ENCODE data around the gene CACFD1. TPM values are rescaled to one million over a fixed set of nuclear protein-coding genes. Genes with fewer than 3 reads are reported as not detected.

CACFD1 gene
- total and polyA plus RNA-seq, 2 of the 4 experiments (the other 2 are of a cell fraction): 2.0 to 6.6 TPM

GRCh38 chr9:133423216-133423615, 36.6 kb upstream of the CACFD1 start:
- ChIA-PET CTCF (no interaction called here), POLR2A (ENCODE audit: unreplicated experiment) (no interaction called here)
- H4K91ac ChIP-seq (ENCODE audit: insufficient read depth, low read depth, low read length): no peak overlapping the region
- ATAC-seq (ENCODE audit: low read depth): peak; percentile 85
- no peak overlapping the region for H3K18ac ChIP-seq (ENCODE audit: low read depth, low read length)
- peak overlapping the region; percentile 1; the same call in 1 of the 2 replicates for H3K56ac ChIP-seq (ENCODE audit: extremely low read depth, insufficient read depth, low read length)
- DNase-seq: peak; percentile 69
- peaks cover 8% of the 10 kb centered on the region; the same call in 1 of the 2 replicates for H3K4me1 ChIP-seq (ENCODE audit: control insufficient read depth, insufficient read depth, low read length)
- H3K23ac ChIP-seq (ENCODE audit: low read depth, low read length): no peak overlapping the region
- H3K4ac ChIP-seq (ENCODE audit: low read depth, low read length): no peak overlapping the region
- no peak overlapping the region for H2BK5ac ChIP-seq (ENCODE audit: low read depth, low read length, poor library complexity, severe bottlenecking)
- BruUV-seq (replicated peaks): no TSS peak
- peaks cover 14% of the 10 kb centered on the region for H3K9me1 ChIP-seq (ENCODE audit: insufficient read depth, low read length)
- H2BK20ac ChIP-seq (ENCODE audit: low read depth, low read length): no peak overlapping the region
- TF ChIP-seq FOS (IDR thresholded peaks at IDR 0.05; ENCODE audit: low read depth, low read length) (no peak), NFE2L2 (IDR thresholded peaks at IDR 0.05; ENCODE audit: low read depth, low read length) (no peak), MAFK (IDR thresholded peaks at IDR 0.05; ENCODE audit: low read depth, low read length) (peak; percentile 24; the same call in 1 of the 2 replicates)
- H2AFZ ChIP-seq (replicated peaks; ENCODE audit: low read length, poor library complexity): no peak overlapping the region
- dilution Hi-C loops (cut with HindIII; ENCODE audit: low sequenced_read_pairs, unreplicated experiment): no loop called here
- no peak overlapping the region for H2BK15ac ChIP-seq (ENCODE audit: low read depth, low read length)
- H2AK9ac ChIP-seq (replicated peaks; ENCODE audit: low read depth, low read length, poor library complexity): peak overlapping the region; percentile 50
- no CpG with 5 or more reads among the region's 3 CpGs for WGBS, 2 experiments (ENCODE audit: extremely low coverage in 2 of 2, insufficient read length in 1 of 2)
- H3K14ac ChIP-seq (replicated peaks; ENCODE audit: low read depth, low read length): no peak overlapping the region
- no peaks in the 10 kb centered on the region for H3K9me3 ChIP-seq (ENCODE audit: control insufficient read depth, insufficient read depth, low read length)
- intact Hi-C loops (cut with micrococcal nuclease): loop anchor here (5.0 kb wide), 1 partner anchor 34 kb away; the partner anchor contains the start of gene CACFD1
- no peak overlapping the region for H4K8ac ChIP-seq (ENCODE audit: low read depth in 2 of 2, low read length in 2 of 2)
- H2BK120ac ChIP-seq (ENCODE audit: low read depth, low read length): no peak overlapping the region
- H3K27me3 ChIP-seq (ENCODE audit: control insufficient read depth, insufficient read depth, low read length): peaks cover 7% of the 10 kb centered on the region; the same call in 1 of the 2 replicates
- H4K5ac ChIP-seq (ENCODE audit: low read depth, low read length): no peak overlapping the region
- no peak overlapping the region; the same call in 1 of the 2 replicates for H3K4me2 ChIP-seq (ENCODE audit: low read depth, low read length)
- in situ Hi-C loops (cut with MboI; ENCODE audit: low sequenced_read_pairs): no loop called here
- peak overlapping the region; percentile 73; the same call in 1 of the 2 replicates for H2AK5ac ChIP-seq (ENCODE audit: low read depth, low read length)
- H3K27ac ChIP-seq (ENCODE audit: insufficient read depth, low read length): no peak overlapping the region; the same call in 1 of the 2 replicates
- peaks cover 4% of the 10 kb centered on the region; the same call in 1 of the 2 replicates for H3K36me3 ChIP-seq (ENCODE audit: control insufficient read depth, insufficient read depth, low read length)
- H3K4me3 ChIP-seq (ENCODE audit: insufficient read depth, low read depth, low read length): no peak overlapping the region
- H4K20me1 ChIP-seq (ENCODE audit: insufficient read depth, low read length): peaks cover 8% of the 10 kb centered on the region; the same call in 1 of the 2 replicates
- H3K9ac ChIP-seq (ENCODE audit: low read depth, low read length): no peak overlapping the region
- H3K79me1 ChIP-seq (ENCODE audit: low read depth in 1 of 2, low read length in 2 of 2): peaks cover 0 to 3% of the 10 kb centered on the region in 2 experiments; a peak in 1 of 4 replicates

All from IMR-90 (cell line).